Astrocyte (in vitro differentiated cells and primary cell): ENCODE results near the gene TTLL5.

Experiments used
- EZH2 ChIP-seq: IDR thresholded peaks from 2 replicates; pipeline ENCODE4 v1.6.1; 2012; ENCODE audit warnings: mild to moderate bottlenecking, low read length, inconsistent platforms; ENCODE audit not compliant: insufficient read depth
- TF ChIP-seq, protein P1 (sequence below): IDR thresholded peaks from 2 replicates; pipeline ENCODE4 v1.5.1; 2011; ENCODE audit warnings: low read depth, mild to moderate bottlenecking, inconsistent platforms, low read length, moderate library complexity; ENCODE audit not compliant: insufficient read depth

DNA sequence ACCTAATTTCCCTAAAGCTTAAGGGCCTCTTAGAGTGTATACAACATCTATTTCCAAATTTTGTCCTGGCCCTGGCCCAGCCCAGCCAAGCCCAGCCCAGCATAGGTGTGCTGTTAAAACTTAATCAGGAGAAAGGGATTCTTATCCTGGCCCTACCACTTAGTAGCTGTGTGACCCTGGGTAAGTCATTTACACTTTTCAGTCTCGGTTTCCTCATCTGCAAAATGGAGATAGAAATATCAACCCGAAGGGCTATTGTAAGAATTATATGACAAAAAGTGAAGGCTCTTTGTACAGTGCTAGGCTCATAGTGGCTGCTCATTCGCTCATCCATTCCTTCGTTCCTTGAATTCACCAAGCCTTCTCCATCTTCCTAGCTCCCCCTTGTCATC, 812 bp upstream of the TTLL5 start:
- TF ChIP-seq, protein P1, sequence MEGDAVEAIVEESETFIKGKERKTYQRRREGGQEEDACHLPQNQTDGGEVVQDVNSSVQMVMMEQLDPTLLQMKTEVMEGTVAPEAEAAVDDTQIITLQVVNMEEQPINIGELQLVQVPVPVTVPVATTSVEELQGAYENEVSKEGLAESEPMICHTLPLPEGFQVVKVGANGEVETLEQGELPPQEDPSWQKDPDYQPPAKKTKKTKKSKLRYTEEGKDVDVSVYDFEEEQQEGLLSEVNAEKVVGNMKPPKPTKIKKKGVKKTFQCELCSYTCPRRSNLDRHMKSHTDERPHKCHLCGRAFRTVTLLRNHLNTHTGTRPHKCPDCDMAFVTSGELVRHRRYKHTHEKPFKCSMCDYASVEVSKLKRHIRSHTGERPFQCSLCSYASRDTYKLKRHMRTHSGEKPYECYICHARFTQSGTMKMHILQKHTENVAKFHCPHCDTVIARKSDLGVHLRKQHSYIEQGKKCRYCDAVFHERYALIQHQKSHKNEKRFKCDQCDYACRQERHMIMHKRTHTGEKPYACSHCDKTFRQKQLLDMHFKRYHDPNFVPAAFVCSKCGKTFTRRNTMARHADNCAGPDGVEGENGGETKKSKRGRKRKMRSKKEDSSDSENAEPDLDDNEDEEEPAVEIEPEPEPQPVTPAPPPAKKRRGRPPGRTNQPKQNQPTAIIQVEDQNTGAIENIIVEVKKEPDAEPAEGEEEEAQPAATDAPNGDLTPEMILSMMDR = no peak
- TF ChIP-seq EZH2 = no peak
